PFSK-1 (cell line): ENCODE data around the gene SHH.

ENCODE experiments used
- POLR2AphosphoS5 ChIP-seq: IDR thresholded peaks from 2 replicates; pipeline ENCODE4 v1.6.1; 2012; ENCODE audit warnings: low read depth, mild to moderate bottlenecking, control low read depth, low read length, moderate library complexity
- REST ChIP-seq, 2 experiments: IDR thresholded peaks; 2 replicates each; pipeline versions ENCODE4 v1.6.1 to v1.8.0; 2011 to 2012; ENCODE audit warnings: low read depth in 2 of 2, low read length in 2 of 2, control low read depth in 1 of 2, inconsistent platforms in 1 of 2, mild to moderate bottlenecking in 1 of 2, moderate library complexity in 1 of 2; ENCODE audit not compliant: insufficient read depth in 1 of 2
- TAF1 ChIP-seq: IDR thresholded peaks from 2 replicates; pipeline ENCODE4 v1.6.1; 2012; ENCODE audit warnings: low read length, control low read depth, borderline replicate concordance; ENCODE audit not compliant: insufficient read depth

- TF ChIP-seq POLR2AphosphoS5 (no peak), TAF1 (no peak), REST (IDR thresholded peaks at IDR 0.05; ENCODE audit: insufficient read depth in 1 of 2, low read depth in 2 of 2, low read length in 2 of 2) (no peak)
Observed at GRCh38 chr7:155824227-155824886, 12.1 kb upstream of the SHH start.
